Endothelial cell of umbilical vein (primary cell): ENCODE measurements around the gene TRRAP. TPM values are rescaled to one million over a fixed set of nuclear protein-coding genes. Genes with fewer than 3 reads are reported as not detected.

Experiments
- BruUV-seq: library from RNA; stranded (reverse); fragments of 400-500 nt; replicated peaks from 2 replicates; lab custom pipeline; 2021; lab: Mats Ljungman, UMichigan
- CTCF ChIA-PET: fragments of 300-600, 350-600 bp; sonication (Branson Sonifier 250); formaldehyde crosslinking; loops from one replicate; lab custom pipeline; 2021; ENCODE audit warnings: antibody characterized with exemption, inconsistent platforms; lab: Charles Lee
- POLR2A ChIA-PET: fragments of 300-600, 350-600 bp; sonication (Branson Sonifier 250); formaldehyde crosslinking; loops from one replicate; lab custom pipeline; 2021; ENCODE audit warnings: antibody characterized with exemption, inconsistent platforms; lab: Charles Lee
- DNase-seq: peaks from one replicate; pipeline ENCODE4 v3.0.0-alpha.2; 2011; ENCODE audit warnings: low read depth, low spot score
- FAIRE-seq: peaks from 2 replicates; lab custom pipeline; 2011; peaks lifted over from hg19 to GRCh38; lab: Jason Lieb, UNC
- H2AFZ ChIP-seq: 2 replicates; pipeline ENCODE4 v1.6.0; 2012; ENCODE audit warnings: low read depth, low read length, control low read depth, inconsistent platforms
- H3K27ac ChIP-seq: 2 replicates; pipeline ENCODE4 v1.5.1; 2011; ENCODE audit warnings: low read depth, mild to moderate bottlenecking, control low read depth, low read length, moderate library complexity; ENCODE audit not compliant: insufficient read depth
- H3K27me3 ChIP-seq, 2 experiments: 2 replicates each; pipeline versions ENCODE4 v1.6.0 to v1.6.1; 2011; ENCODE audit warnings: low read length in 2 of 2, mixed read lengths in 1 of 2; ENCODE audit not compliant: control insufficient read depth in 2 of 2, insufficient read depth in 2 of 2
- H3K36me3 ChIP-seq, 2 experiments: 2 replicates in 1 of 2; 3 replicates in 1 of 2; pipeline ENCODE4 v1.5.1; 2011; ENCODE audit warnings: low read length in 2 of 2, mild to moderate bottlenecking in 1 of 2, moderate library complexity in 1 of 2; ENCODE audit not compliant: control insufficient read depth in 2 of 2, insufficient read depth in 2 of 2; ENCODE audit errors: extremely low read depth in 1 of 2
- H3K4me1 ChIP-seq: 3 replicates; pipeline ENCODE4 v1.5.1; 2011; ENCODE audit warnings: mild to moderate bottlenecking, low read length; ENCODE audit not compliant: control insufficient read depth, insufficient read depth; ENCODE audit errors: extremely low read depth
- H3K4me2 ChIP-seq: 2 replicates; pipeline ENCODE4 v1.6.1; 2011; ENCODE audit warnings: low read length, control low read depth, mixed read lengths; ENCODE audit not compliant: insufficient read depth
- H3K4me3 ChIP-seq, 3 experiments: fragments of 200-600 bp in 1 of 3; sonication (generic), shearing (Covaris generic) in 1 of 3; replicated peaks in 1 of 3; 2 replicates each; pipeline ENCODE4 v1.5.1; 2011 to 2016; ENCODE audit warnings: control low read depth in 3 of 3, low read length in 3 of 3, mild to moderate bottlenecking in 2 of 3, inconsistent platforms in 1 of 3, low read depth in 1 of 3, moderate library complexity in 1 of 3; ENCODE audit not compliant: insufficient read depth in 1 of 3
- H3K79me2 ChIP-seq: 2 replicates; pipeline ENCODE4 v1.6.0; 2012; ENCODE audit warnings: low read length, inconsistent platforms; ENCODE audit not compliant: control insufficient read depth, insufficient read depth
- H3K9ac ChIP-seq: replicated peaks from 2 replicates; pipeline ENCODE3; 2011; ENCODE audit warnings: low read length, control low read depth; ENCODE audit not compliant: insufficient read depth; ENCODE audit errors: extremely low read depth
- H3K9me1 ChIP-seq: replicated peaks from 3 replicates; pipeline ENCODE4 v1.6.0; 2011; ENCODE audit warnings: mild to moderate bottlenecking, low read length; ENCODE audit not compliant: control insufficient read depth, insufficient read depth; ENCODE audit errors: extremely low read depth
- H3K9me3 ChIP-seq: replicated peaks from 2 replicates; pipeline ENCODE4 v1.5.1; 2012; ENCODE audit warnings: low read length, inconsistent platforms; ENCODE audit not compliant: control insufficient read depth, insufficient read depth
- H4K20me1 ChIP-seq: replicated peaks from 2 replicates; pipeline ENCODE3; 2011; ENCODE audit warnings: mild to moderate bottlenecking, low read length; ENCODE audit not compliant: control insufficient read depth, insufficient read depth; ENCODE audit errors: extremely low read depth
- EZH2 ChIP-seq: IDR thresholded peaks from 2 replicates; pipeline ENCODE4 v1.6.1; 2012; ENCODE audit warnings: borderline replicate concordance, low read depth, mild to moderate bottlenecking, moderate library complexity, low read length, inconsistent platforms; ENCODE audit not compliant: severe bottlenecking
- FOS ChIP-seq: IDR thresholded peaks from 2 replicates; pipeline ENCODE4 v1.6.1; 2011; ENCODE audit warnings: mild to moderate bottlenecking, low read length, moderate library complexity, borderline replicate concordance; ENCODE audit not compliant: insufficient read depth
- GATA2 ChIP-seq: IDR thresholded peaks from 2 replicates; pipeline ENCODE4 v1.7.0; 2011; ENCODE audit warnings: low read depth, mild to moderate bottlenecking, moderate library complexity, mixed read lengths, low read length; ENCODE audit not compliant: insufficient read length, insufficient read depth
- JUN ChIP-seq: IDR thresholded peaks from 2 replicates; pipeline ENCODE4 v1.6.1; 2011; ENCODE audit warnings: borderline replicate concordance, low read depth; ENCODE audit not compliant: insufficient read length, insufficient read depth
- MAX ChIP-seq: IDR thresholded peaks from 2 replicates; pipeline ENCODE4 v1.6.1; 2011; ENCODE audit not compliant: insufficient read depth, insufficient read length
- MYC ChIP-seq: IDR thresholded peaks from one replicate; pipeline ENCODE4 v1.6.1; 2011; ENCODE audit warnings: mild to moderate bottlenecking, low read depth, low read length
- POLR2A ChIP-seq: IDR thresholded peaks from 2 replicates; pipeline ENCODE4 v1.6.1; 2012; ENCODE audit warnings: low read depth, mild to moderate bottlenecking, control low read depth, low read length
- POLR2AphosphoS5 ChIP-seq: IDR thresholded peaks from 2 replicates; pipeline ENCODE4 v1.6.1; 2012; ENCODE audit warnings: low read depth, mild to moderate bottlenecking, control low read depth, low read length, moderate library complexity; ENCODE audit not compliant: insufficient read depth
- dilution Hi-C: fragments of 300-500 bp; cut with MboI; formaldehyde crosslinking; loops from one replicate; pipeline ENCODE4 v1.15.0; 2019; ENCODE audit warnings: low sequenced_read_pairs; ENCODE audit not compliant: extremely low pct_ligation_motif_present
- intact Hi-C: fragments of 100-400 bp; cut with micrococcal nuclease; formaldehyde crosslinking; loops from one replicate; pipeline ENCODE4 v1.10.0; 2022
- polyA plus RNA-seq, 4 experiments: library from polyadenylated mRNA; depleted of rRNA in 3 of 4; stranded (reverse) in 3 of 4; unstranded in 1 of 4; fragments of >200 nt; gene quantifications; 2 replicates each; pipeline versions ENCODE4 v1.2.1 to v1.2.3, GENCODE V29; 2011 to 2012; ENCODE audit warnings: missing spikeins in 1 of 4
- total RNA-seq: library from RNA; stranded (reverse); gene quantifications from 2 replicates; pipeline ENCODE4 v1.2.3, GENCODE V29; 2021
- TF ChIP-seq, protein P1 (sequence below), 2 donors: IDR thresholded peaks; 1 replicate in 1 of 2; 2 replicates in 1 of 2; pipeline ENCODE4 v1.5.1; 2011; ENCODE audit warnings: low read length in 2 of 2, mild to moderate bottlenecking in 2 of 2, moderate library complexity in 2 of 2, control low read depth in 1 of 2, inconsistent platforms in 1 of 2, low read depth in 1 of 2; ENCODE audit not compliant: insufficient read depth in 1 of 2; ENCODE audit errors: extremely low read depth in 1 of 2

Gene TRRAP
- total and polyA plus RNA-seq, 2 donors (not counting 3 experiments of a cell fraction or from before 2014, with no cell fraction given): 21.8 to 45.8 TPM

DNA sequence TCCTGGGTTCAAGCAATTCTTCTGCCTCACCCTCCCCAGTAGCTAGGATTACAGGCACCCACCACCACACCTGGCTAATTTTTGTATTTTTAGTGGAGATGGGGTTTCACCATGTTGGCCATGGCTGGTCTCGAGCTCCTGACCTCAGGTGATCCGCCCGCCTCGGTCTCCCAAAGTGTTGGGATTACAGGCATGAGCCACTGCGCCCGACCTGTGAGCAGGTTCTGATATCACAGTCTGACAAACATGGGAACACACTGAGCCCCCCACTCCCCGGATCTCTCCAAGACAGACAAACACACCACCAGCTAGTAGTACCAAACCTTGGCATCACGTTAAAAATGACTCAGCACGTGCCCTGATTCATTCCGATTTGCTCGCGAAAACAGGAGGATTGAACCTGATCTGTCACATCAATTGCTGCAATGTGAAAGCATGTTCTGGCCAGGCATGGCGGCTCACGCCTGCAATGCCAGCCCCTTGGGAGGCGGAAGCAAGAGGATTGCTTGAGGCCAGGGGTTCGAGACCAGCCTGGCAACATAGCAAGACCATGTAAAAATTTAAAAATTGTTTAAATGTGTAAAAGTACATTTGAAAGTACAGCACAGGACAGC, 159.1 kb downstream of the TRRAP start:
- Histone ChIP-seq H3K9ac (no peak overlapping the region), H3K27ac (no peak overlapping the region), H2AFZ (no peak overlapping the region), H3K4me1 (peaks cover 20% of the 10 kb centered on the region), H3K36me3 (peaks cover 13 to 61% of the 10 kb centered on the region in 2 experiments), H3K9me3 (no peaks in the 10 kb centered on the region), H3K4me3 (no peak overlapping the region), H3K9me1 (no peaks in the 10 kb centered on the region), H3K79me2 (no peaks in the 10 kb centered on the region), H3K4me2 (no peak overlapping the region), H4K20me1 (no peaks in the 10 kb centered on the region), H3K27me3 (no peaks in the 10 kb centered on the region)
- BruUV-seq: no TSS peak
- TF ChIP-seq, protein P1, sequence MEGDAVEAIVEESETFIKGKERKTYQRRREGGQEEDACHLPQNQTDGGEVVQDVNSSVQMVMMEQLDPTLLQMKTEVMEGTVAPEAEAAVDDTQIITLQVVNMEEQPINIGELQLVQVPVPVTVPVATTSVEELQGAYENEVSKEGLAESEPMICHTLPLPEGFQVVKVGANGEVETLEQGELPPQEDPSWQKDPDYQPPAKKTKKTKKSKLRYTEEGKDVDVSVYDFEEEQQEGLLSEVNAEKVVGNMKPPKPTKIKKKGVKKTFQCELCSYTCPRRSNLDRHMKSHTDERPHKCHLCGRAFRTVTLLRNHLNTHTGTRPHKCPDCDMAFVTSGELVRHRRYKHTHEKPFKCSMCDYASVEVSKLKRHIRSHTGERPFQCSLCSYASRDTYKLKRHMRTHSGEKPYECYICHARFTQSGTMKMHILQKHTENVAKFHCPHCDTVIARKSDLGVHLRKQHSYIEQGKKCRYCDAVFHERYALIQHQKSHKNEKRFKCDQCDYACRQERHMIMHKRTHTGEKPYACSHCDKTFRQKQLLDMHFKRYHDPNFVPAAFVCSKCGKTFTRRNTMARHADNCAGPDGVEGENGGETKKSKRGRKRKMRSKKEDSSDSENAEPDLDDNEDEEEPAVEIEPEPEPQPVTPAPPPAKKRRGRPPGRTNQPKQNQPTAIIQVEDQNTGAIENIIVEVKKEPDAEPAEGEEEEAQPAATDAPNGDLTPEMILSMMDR (IDR thresholded peaks at IDR 0.05; ENCODE audit: extremely low read depth in 1 of 2, insufficient read depth in 1 of 2, low read depth in 1 of 2, low read length in 2 of 2): no peak
- TF ChIP-seq GATA2: no peak
- no peak for TF ChIP-seq EZH2
- no peak for TF ChIP-seq MYC
- TF ChIP-seq MAX: no peak
- TF ChIP-seq JUN: no peak
- TF ChIP-seq POLR2A: no peak
- TF ChIP-seq FOS: no peak
- no peak for TF ChIP-seq POLR2AphosphoS5
- ChIA-PET CTCF (interaction anchor here (1.0 to 1.8 kb wide), 4 partner anchors 17 to 276 kb away, joined by 3 to 6 read pairs (median 4); no protein-coding TSS in a partner anchor), POLR2A (no interaction called here)
- FAIRE-seq: no peak
- DNase-seq: no peak
- intact Hi-C loops: no loop called here
- dilution Hi-C loops: no loop called here
